ENCODE measurements around the gene APLP2.

- TF ChIP-seq EGR1 (IDR thresholded peaks at IDR 0.05) (no peak), EP300 (IDR thresholded peaks at IDR 0.05; ENCODE audit: borderline replicate concordance) (no peak), TEAD4 (IDR thresholded peaks at IDR 0.05) (no peak)
- TF ChIP-seq, protein P1, sequence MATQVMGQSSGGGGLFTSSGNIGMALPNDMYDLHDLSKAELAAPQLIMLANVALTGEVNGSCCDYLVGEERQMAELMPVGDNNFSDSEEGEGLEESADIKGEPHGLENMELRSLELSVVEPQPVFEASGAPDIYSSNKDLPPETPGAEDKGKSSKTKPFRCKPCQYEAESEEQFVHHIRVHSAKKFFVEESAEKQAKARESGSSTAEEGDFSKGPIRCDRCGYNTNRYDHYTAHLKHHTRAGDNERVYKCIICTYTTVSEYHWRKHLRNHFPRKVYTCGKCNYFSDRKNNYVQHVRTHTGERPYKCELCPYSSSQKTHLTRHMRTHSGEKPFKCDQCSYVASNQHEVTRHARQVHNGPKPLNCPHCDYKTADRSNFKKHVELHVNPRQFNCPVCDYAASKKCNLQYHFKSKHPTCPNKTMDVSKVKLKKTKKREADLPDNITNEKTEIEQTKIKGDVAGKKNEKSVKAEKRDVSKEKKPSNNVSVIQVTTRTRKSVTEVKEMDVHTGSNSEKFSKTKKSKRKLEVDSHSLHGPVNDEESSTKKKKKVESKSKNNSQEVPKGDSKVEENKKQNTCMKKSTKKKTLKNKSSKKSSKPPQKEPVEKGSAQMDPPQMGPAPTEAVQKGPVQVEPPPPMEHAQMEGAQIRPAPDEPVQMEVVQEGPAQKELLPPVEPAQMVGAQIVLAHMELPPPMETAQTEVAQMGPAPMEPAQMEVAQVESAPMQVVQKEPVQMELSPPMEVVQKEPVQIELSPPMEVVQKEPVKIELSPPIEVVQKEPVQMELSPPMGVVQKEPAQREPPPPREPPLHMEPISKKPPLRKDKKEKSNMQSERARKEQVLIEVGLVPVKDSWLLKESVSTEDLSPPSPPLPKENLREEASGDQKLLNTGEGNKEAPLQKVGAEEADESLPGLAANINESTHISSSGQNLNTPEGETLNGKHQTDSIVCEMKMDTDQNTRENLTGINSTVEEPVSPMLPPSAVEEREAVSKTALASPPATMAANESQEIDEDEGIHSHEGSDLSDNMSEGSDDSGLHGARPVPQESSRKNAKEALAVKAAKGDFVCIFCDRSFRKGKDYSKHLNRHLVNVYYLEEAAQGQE (IDR thresholded peaks at IDR 0.05; ENCODE audit: low read depth) = no peak
These were observed 40.8 kb downstream of the APLP2 start for GRCh38 chr11:130110339-130111108.

All from Ishikawa (cell line).